HG02884 (cell line): ENCODE data around the gene DDTL.

Experiments
- ATAC-seq: cut with Tn5 transposase; IDR thresholded peaks from one replicate; pipeline ENCODE4 v1.9.1; 2021; ENCODE audit warnings: mild to moderate bottlenecking, moderate library complexity; ENCODE audit not compliant: unreplicated experiment

DDTL gene

GRCh38 chr22:24005201-24005600 is 38.5 kb downstream of the DDTL start, which contains the start of gene GSTT4:
Gene GSTT4 (minus strand): TSS chr22:24005453. CDS start chr22:24005356, 97 bp downstream.
- ATAC-seq: no peak

- no peak for ATAC-seq
Observed at GRCh38 chr22:24006207-24006913, 39.7 kb downstream of the DDTL start.

- ATAC-seq: no peak
Observed at GRCh38 chr22:24006914-24007214, 40.2 kb downstream of the DDTL start.

- no peak for ATAC-seq
Observed at GRCh38 chr22:24007253-24008021, 40.7 kb downstream of the DDTL start.

- no peak for ATAC-seq
Observed at GRCh38 chr22:24008022-24008283, 41.3 kb downstream of the DDTL start.

- ATAC-seq: no peak
Observed at GRCh38 chr22:24008381-24009226, 41.9 kb downstream of the DDTL start.

GRCh38 chr22:24009227-24010017 is 42.7 kb downstream of the DDTL start:
- no peak for ATAC-seq

- ATAC-seq: no peak
Observed at GRCh38 chr22:24010018-24010391, 43.3 kb downstream of the DDTL start.

- no peak for ATAC-seq
Observed at GRCh38 chr22:24011735-24012068, 45.0 kb downstream of the DDTL start.

GRCh38 chr22:24016156-24016555 is 49.5 kb downstream of the DDTL start:
- ATAC-seq: no peak

- no peak for ATAC-seq
Observed at GRCh38 chr22:24021304-24021703, 54.6 kb downstream of the DDTL start.
